Gastroesophageal sphincter (tissue), 3 donors: Measurements from ENCODE around the gene UBR1.

Source experiments
- EP300 ChIP-seq: sonication (generic); formaldehyde crosslinking; IDR thresholded peaks from one replicate; pipeline ENCODE4 v1.6.1; 2017; ENCODE audit warnings: antibody characterized with exemption, mild to moderate bottlenecking
- POLR2A ChIP-seq, 2 donors: fragments of 450-650 bp; IDR thresholded peaks; one replicate each; pipeline ENCODE4 v1.6.1; 2017; ENCODE audit warnings: antibody characterized with exemption in 2 of 2, mild to moderate bottlenecking in 2 of 2, moderate library complexity in 1 of 2
- POLR2AphosphoS5 ChIP-seq: sonication (generic); formaldehyde crosslinking; IDR thresholded peaks from one replicate; pipeline ENCODE4 v1.6.1; 2017; ENCODE audit warnings: antibody characterized with exemption
- TF ChIP-seq, protein P1 (sequence below), 4 experiments: fragments of 200-600 bp in 2 of 4; fragments of 450-650 bp in 2 of 4; sonication (generic) in 1 of 4; IDR thresholded peaks; one replicate each; pipeline ENCODE4 v1.5.1; 2017 to 2019; ENCODE audit warnings: antibody characterized with exemption in 4 of 4, mild to moderate bottlenecking in 2 of 4, moderate library complexity in 2 of 4

DNA sequence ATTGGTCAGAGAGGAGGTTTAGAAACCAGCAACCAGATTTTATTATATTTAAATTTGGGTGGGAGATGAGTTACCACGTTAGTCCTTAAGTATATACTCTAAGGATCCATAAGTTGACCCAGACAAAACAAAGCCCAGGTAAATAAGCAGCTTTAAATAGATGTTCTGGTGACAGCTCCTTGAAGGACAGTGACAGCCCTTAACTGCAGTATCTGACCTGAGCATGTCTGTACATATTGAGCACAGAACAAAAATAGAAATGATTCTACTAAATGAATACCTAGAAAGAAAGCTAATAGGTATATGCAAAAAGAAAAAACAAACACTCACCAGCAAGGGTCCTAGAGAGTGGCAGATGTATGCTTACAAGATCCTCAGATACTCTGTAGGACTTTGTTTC is 63.0 kb downstream of the UBR1 start:
- TF ChIP-seq, protein P1, sequence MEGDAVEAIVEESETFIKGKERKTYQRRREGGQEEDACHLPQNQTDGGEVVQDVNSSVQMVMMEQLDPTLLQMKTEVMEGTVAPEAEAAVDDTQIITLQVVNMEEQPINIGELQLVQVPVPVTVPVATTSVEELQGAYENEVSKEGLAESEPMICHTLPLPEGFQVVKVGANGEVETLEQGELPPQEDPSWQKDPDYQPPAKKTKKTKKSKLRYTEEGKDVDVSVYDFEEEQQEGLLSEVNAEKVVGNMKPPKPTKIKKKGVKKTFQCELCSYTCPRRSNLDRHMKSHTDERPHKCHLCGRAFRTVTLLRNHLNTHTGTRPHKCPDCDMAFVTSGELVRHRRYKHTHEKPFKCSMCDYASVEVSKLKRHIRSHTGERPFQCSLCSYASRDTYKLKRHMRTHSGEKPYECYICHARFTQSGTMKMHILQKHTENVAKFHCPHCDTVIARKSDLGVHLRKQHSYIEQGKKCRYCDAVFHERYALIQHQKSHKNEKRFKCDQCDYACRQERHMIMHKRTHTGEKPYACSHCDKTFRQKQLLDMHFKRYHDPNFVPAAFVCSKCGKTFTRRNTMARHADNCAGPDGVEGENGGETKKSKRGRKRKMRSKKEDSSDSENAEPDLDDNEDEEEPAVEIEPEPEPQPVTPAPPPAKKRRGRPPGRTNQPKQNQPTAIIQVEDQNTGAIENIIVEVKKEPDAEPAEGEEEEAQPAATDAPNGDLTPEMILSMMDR (IDR thresholded peaks at IDR 0.05), result no peak
- TF ChIP-seq EP300, result no peak
- no peak for TF ChIP-seq POLR2A (IDR thresholded peaks at IDR 0.05)
- TF ChIP-seq POLR2AphosphoS5, result no peak
